NT2/D1 (cell line): Measurements from ENCODE around the gene PCSK7.

Source experiments
- DNase-seq: peaks from one replicate; pipeline ENCODE4 v3.0.0-alpha.2; 2011; ENCODE audit warnings: low read depth, low spot score
- H3K27me3 ChIP-seq: 2 replicates; pipeline ENCODE4 v1.6.0; 2011; ENCODE audit warnings: mild to moderate bottlenecking; ENCODE audit not compliant: insufficient read length, insufficient read depth
- H3K36me3 ChIP-seq: 2 replicates; pipeline ENCODE4 v1.6.1; 2011; ENCODE audit warnings: mild to moderate bottlenecking, low read length, mixed read lengths; ENCODE audit not compliant: insufficient read depth, insufficient read length
- H3K4me1 ChIP-seq: 2 replicates; pipeline ENCODE4 v1.5.1; 2011; ENCODE audit not compliant: insufficient read depth, insufficient read length
- H3K4me3 ChIP-seq: 2 replicates; pipeline ENCODE4 v1.5.1; 2011; ENCODE audit warnings: low read depth; ENCODE audit not compliant: insufficient read length
- H3K9ac ChIP-seq: 2 replicates; pipeline ENCODE4 v1.6.0; 2011; ENCODE audit warnings: low read depth; ENCODE audit not compliant: insufficient read length
- H3K9me3 ChIP-seq: 2 replicates; pipeline ENCODE4 v1.5.1; 2011; ENCODE audit warnings: mild to moderate bottlenecking, low read length; ENCODE audit not compliant: insufficient read depth
- SUZ12 ChIP-seq: IDR thresholded peaks from 2 replicates; pipeline ENCODE4 v1.6.1; 2011; ENCODE audit not compliant: insufficient read length, insufficient read depth; ENCODE audit errors: extremely low read depth
- YY1 ChIP-seq: IDR thresholded peaks from 2 replicates; pipeline ENCODE4 v1.6.1; 2011; ENCODE audit not compliant: insufficient read length, insufficient read depth
- ZNF274 ChIP-seq: IDR thresholded peaks from 2 replicates; pipeline ENCODE4 v1.6.1; 2011; ENCODE audit warnings: mild to moderate bottlenecking, low read depth, low read length

PCSK7 gene

DNA sequence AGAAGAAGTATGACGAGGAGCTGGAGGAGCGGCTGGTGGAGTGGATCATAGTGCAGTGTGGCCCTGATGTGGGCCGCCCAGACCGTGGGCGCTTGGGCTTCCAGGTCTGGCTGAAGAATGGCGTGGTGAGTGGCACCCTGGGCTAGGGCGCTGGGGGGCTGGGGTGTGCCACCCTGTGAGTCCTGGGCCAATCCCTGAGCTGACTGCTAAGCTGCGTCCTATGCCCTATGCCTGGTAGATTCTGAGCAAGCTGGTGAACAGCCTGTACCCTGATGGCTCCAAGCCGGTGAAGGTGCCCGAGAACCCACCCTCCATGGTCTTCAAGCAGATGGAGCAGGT lies 28.8 kb downstream of the PCSK7 start:
- DNase-seq = no peak
- H3K36me3 ChIP-seq = peaks cover 59% of the 10 kb centered on the region
- no peak overlapping the region for H3K4me3 ChIP-seq
- no peak overlapping the region for H3K9ac ChIP-seq
- TF ChIP-seq ZNF274 (no peak), YY1 (no peak), SUZ12 (no peak)
- no peaks in the 10 kb centered on the region for H3K9me3 ChIP-seq
- H3K4me1 ChIP-seq = peaks cover 10% of the 10 kb centered on the region
- no peaks in the 10 kb centered on the region for H3K27me3 ChIP-seq

DNA sequence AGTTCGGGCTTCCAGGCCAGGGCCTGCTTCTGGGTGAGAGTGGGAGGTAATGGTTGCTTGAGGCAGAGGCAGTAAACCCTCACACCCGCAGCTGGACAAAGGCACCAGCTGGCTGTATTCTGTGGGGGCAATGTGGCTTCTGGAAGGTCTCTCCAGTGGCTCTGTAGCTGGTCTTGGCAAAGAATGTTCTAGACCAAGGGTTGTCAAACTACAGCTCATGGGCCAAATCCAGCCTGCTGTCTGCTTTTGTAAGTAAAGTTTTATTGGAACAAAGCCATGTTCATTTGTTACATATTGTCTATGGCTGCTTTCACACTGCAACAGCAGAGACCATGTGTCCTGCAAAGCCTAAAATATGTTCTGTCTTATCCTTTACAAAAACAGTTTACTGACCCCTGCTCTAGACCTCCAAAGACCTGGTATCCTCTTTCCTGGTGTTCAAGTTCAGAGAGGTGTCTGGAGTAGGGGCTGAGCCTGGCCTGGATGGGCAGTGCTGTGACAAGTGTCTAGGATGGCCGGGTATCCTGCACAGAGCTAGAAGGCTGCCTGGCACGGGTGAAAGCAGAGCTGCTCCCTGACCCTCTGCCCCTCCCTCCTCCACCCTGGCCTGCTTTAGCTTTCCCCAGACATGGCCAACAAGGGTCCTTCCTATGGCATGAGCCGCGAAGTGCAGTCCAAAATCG lies 29.3 kb downstream of the PCSK7 start:
- DNase-seq = no peak
- no peaks in the 10 kb centered on the region for H3K27me3 ChIP-seq
- no peaks in the 10 kb centered on the region for H3K9me3 ChIP-seq
- peaks cover 10% of the 10 kb centered on the region for H3K4me1 ChIP-seq
- H3K9ac ChIP-seq = no peak overlapping the region
- TF ChIP-seq YY1 = no peak
- TF ChIP-seq ZNF274 = no peak
- no peak for TF ChIP-seq SUZ12
- no peak overlapping the region for H3K4me3 ChIP-seq
- H3K36me3 ChIP-seq = peaks cover 62% of the 10 kb centered on the region

DNA sequence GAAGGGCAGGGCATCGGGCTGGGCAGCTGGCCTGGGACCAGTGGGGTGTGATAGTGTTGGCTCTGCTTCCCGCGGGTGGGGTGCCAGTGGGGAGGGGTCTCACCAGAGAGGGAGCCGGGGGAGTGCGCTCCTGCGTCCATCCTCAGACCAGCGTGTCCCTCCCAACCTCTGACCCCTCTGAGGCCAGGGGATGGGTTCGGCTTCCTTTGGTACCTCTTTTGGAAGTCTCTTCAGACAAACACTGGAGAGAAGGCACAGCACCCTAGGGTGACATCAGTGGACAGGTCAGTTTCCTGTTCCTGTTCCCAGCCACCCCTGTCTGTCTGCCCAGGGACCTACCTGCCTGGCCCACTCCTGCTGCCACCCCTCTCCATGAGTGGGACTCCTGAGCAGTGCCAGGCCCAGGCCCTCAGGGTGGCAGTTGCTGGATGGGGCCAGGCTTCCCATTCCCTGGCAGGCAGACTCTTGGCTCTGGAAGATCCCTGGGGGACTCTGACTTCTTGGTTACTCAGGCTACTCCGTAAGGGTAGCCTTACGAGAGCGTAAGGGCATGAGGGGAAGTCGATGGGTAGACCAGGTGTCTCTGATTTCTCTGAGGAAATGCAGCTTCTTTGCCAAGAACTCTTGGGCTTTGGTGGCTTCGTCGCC lies 30.1 kb downstream of the PCSK7 start:
- H3K27me3 ChIP-seq = no peaks in the 10 kb centered on the region
- no peak overlapping the region for H3K9ac ChIP-seq
- no peak for DNase-seq
- H3K4me1 ChIP-seq = peaks cover 10% of the 10 kb centered on the region
- peaks cover 70% of the 10 kb centered on the region for H3K36me3 ChIP-seq
- H3K4me3 ChIP-seq = no peak overlapping the region
- TF ChIP-seq SUZ12 = no peak
- TF ChIP-seq ZNF274 = no peak
- no peak for TF ChIP-seq YY1
- no peaks in the 10 kb centered on the region for H3K9me3 ChIP-seq

- H3K27me3 ChIP-seq = no peaks in the 10 kb centered on the region
- H3K4me3 ChIP-seq = no peak overlapping the region
- TF ChIP-seq ZNF274 = no peak
- TF ChIP-seq YY1 = no peak
- TF ChIP-seq SUZ12 = no peak
- H3K36me3 ChIP-seq = peaks cover 75% of the 10 kb centered on the region
- DNase-seq = no peak
- no peak overlapping the region for H3K9ac ChIP-seq
- peaks cover 10% of the 10 kb centered on the region for H3K4me1 ChIP-seq
- H3K9me3 ChIP-seq = no peaks in the 10 kb centered on the region
These were observed 30.8 kb downstream of the PCSK7 start for GRCh38 chr11:117200813-117201657.

DNA sequence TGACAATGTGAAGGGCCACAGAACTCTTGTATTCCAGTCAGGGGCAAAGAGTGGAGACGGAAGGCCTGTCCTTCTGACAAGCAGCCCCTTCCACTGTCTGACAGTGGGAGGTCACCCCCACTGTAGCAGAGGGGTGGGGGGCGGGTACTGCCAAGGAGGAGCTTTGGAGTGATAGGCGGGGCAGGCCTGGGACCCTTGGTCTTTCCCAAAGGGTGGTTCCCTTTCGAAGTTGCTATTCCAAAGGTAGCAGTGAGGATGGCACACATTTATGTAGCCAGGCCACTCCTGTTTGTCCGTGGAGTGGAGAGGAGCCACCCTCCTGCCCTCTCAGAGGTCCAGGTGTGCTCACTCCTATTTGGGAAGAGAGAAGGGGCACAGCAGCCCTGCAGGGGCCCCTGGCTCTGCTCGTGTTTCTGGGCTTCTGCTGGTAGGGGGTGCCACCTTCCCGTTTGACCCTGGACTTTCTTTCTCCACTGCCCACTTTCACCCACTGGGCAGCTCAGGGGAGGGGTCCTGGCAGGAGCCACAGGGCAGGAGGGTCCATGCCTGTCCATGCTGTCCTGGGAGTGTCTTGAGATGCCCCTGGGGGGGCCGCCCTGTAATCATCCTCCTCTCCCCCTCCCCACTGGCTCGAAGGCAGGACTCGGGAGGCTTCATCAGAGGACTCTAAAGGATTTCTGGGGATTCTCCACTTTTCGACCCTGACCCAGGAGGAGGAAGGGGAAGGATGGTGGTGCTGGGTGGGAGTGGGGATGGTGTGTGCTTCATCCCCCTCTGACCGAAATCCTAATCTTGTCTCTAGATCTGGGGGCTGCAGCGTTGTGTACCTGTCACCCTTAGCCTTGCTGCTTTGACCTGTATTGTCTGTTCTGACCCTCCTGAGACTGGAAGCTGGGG lies 31.7 kb downstream of the PCSK7 start:
- TF ChIP-seq YY1 (no peak), SUZ12 (no peak), ZNF274 (no peak)
- peak overlapping the region; percentile 38 for H3K4me3 ChIP-seq
- no peak for DNase-seq
- peak overlapping the region; percentile 79 for H3K9ac ChIP-seq
- no peaks in the 10 kb centered on the region for H3K9me3 ChIP-seq
- peaks cover 10% of the 10 kb centered on the region for H3K4me1 ChIP-seq
- H3K27me3 ChIP-seq = no peaks in the 10 kb centered on the region
- peaks cover 78% of the 10 kb centered on the region for H3K36me3 ChIP-seq

DNA sequence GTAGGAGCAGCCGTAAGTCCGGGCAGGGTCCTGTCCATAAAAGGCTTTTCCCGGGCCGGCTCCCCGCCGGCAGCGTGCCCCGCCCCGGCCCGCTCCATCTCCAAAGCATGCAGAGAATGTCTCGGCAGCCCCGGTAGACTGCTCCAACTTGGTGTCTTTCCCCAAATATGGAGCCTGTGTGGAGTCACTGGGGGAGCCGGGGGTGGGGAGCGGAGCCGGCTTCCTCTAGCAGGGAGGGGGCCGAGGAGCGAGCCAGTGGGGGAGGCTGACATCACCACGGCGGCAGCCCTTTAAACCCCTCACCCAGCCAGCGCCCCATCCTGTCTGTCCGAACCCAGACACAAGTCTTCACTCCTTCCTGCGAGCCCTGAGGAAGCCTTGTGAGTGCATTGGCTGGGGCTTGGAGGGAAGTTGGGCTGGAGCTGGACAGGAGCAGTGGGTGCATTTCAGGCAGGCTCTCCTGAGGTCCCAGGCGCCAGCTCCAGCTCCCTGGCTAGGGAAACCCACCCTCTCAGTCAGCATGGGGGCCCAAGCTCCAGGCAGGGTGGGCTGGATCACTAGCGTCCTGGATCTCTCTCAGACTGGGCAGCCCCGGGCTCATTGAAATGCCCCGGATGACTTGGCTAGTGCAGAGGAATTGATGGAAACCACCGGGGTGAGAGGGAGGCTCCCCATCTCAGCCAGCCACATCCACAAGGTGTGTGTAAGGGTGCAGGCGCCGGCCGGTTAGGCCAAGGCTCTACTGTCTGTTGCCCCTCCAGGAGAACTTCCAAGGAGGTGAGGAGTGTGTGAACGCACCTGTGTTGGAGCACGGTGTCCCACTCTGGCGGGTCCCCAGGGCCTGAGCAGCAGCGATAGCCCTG lies 32.6 kb downstream of the PCSK7 start, which contains the start of gene TAGLN:
TAGLN (plus strand) TSS at position 318 of the 863 bp plus-strand sequence. CDS start 3,644 bp downstream, outside the sequence.
- no peaks in the 10 kb centered on the region for H3K27me3 ChIP-seq
- H3K4me1 ChIP-seq = peaks cover 10% of the 10 kb centered on the region
- peak; percentile 87 for DNase-seq
- no peaks in the 10 kb centered on the region for H3K9me3 ChIP-seq
- peak within 1 kb of the TSS; percentile 79 for H3K9ac ChIP-seq
- H3K36me3 ChIP-seq = peaks cover 74% of the 10 kb centered on the region
- H3K4me3 ChIP-seq = peak within 1 kb of the TSS; percentile 38
- TF ChIP-seq SUZ12 (no peak), YY1 (no peak), ZNF274 (no peak)
